GM18519 (cell line): ENCODE data around the gene PTPN5.
"Not testable (repeated sequence)": the region's sequence is repeated elsewhere in the genome, so short reads cannot be mapped to it uniquely, and the experiment has no call there.

ENCODE experiments used
- ATAC-seq: cut with Tn5 transposase; IDR thresholded peaks from one replicate; pipeline ENCODE4 v1.9.1; 2021; ENCODE audit warnings: mild to moderate bottlenecking, moderate library complexity; ENCODE audit not compliant: unreplicated experiment, low FRiP score

The PTPN5 gene

GRCh38 chr11:18692941-18693760 is 98.4 kb downstream of the PTPN5 start:
- ATAC-seq = no peak

- not testable (repeated sequence) for ATAC-seq
These were observed 100.0 kb downstream of the PTPN5 start for GRCh38 chr11:18691467-18692140.

DNA sequence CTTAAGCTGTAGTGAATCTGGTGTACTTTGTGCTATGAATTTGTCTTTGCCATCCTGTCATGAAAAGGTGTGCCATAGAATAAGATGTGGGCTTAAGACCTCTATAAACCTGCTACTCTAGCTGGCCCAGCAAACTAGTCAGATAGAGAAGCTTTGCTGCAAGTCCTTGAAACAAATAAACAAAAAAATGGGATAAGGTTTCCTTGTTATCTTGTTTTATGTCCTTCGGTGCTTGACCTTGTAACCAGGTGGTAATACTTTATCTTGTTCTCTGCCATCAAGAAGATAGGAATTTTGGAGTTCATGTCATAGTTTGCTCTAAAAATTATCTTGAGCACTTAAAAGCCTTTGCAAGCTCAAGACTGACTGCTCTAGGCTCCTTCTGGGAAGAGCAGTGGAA is 107.3 kb downstream of the PTPN5 start:
- ATAC-seq = no peak

- no peak for ATAC-seq
These were observed 109.1 kb downstream of the PTPN5 start for GRCh38 chr11:18682466-18682865.

- ATAC-seq = not testable (repeated sequence)
These were observed 109.6 kb downstream of the PTPN5 start for GRCh38 chr11:18681949-18682348.
